A673 (cell line): ENCODE results near the gene SLC29A3. TPM values are rescaled to one million over a fixed set of nuclear protein-coding genes. Genes with fewer than 3 reads are reported as not detected.

Experiments
- BruUV-seq: library from RNA; stranded (reverse); fragments of 400-500 nt; replicated peaks from 2 replicates; lab custom pipeline; 2021; lab: Mats Ljungman, UMichigan
- CTCF ChIA-PET: fragments of 300-600 bp; sonication (Branson Sonifier 250); formaldehyde crosslinking; loops from one replicate; lab custom pipeline; 2022; ENCODE audit warnings: antibody characterized with exemption; lab: Charles Lee
- POLR2A ChIA-PET: fragments of 300-600 bp; sonication (Branson Sonifier 250); formaldehyde crosslinking; loops from one replicate; lab custom pipeline; 2022; ENCODE audit warnings: antibody characterized with exemption; ENCODE audit not compliant: low non-redundant PET; lab: Charles Lee
- DNase-seq: peaks from one replicate; pipeline ENCODE4 v3.0.0-alpha.2; 2015; ENCODE audit warnings: low spot score
- H3K27ac ChIP-seq: fragments of 200-600 bp; sonication (generic); 2 replicates; pipeline ENCODE4 v1.5.1; 2016; ENCODE audit warnings: mixed run types, low read depth, mild to moderate bottlenecking, mixed read lengths, antibody characterized with exemption, low read length; ENCODE audit not compliant: poor library complexity, severe bottlenecking
- H3K27me3 ChIP-seq: fragments of 200-600 bp; sonication (generic); replicated peaks from 2 replicates; pipeline ENCODE4 v1.6.1; 2017; ENCODE audit warnings: mixed run types, low read depth, mild to moderate bottlenecking, mixed read lengths, antibody characterized with exemption, low read length; ENCODE audit not compliant: insufficient read depth, poor library complexity
- H3K36me3 ChIP-seq: fragments of 200-600 bp; sonication (generic); 2 replicates; pipeline ENCODE4 v1.6.1; 2016; ENCODE audit warnings: mixed run types, mild to moderate bottlenecking, mixed read lengths, antibody characterized with exemption, low read length; ENCODE audit not compliant: insufficient read depth, poor library complexity, severe bottlenecking
- H3K4me1 ChIP-seq: fragments of 200-600 bp; sonication (generic); 2 replicates; pipeline ENCODE4 v1.6.1; 2017; ENCODE audit warnings: mixed run types, mild to moderate bottlenecking, mixed read lengths, antibody characterized with exemption, low read length; ENCODE audit not compliant: insufficient read depth, poor library complexity, severe bottlenecking
- H3K4me3 ChIP-seq: fragments of 200-600 bp; sonication (generic); 2 replicates; pipeline ENCODE4 v1.5.1; 2016; ENCODE audit warnings: low read depth, mixed run types, mild to moderate bottlenecking, mixed read lengths, low read length; ENCODE audit not compliant: poor library complexity, severe bottlenecking
- H3K9me3 ChIP-seq: fragments of 200-600 bp; sonication (generic); 2 replicates; pipeline ENCODE4 v1.6.1; 2016; ENCODE audit warnings: mixed run types, low read depth, mild to moderate bottlenecking, mixed read lengths, antibody characterized with exemption, low read length; ENCODE audit not compliant: poor library complexity, severe bottlenecking
- EZH2 ChIP-seq: fragments of 200-600 bp; sonication (generic); IDR thresholded peaks from 2 replicates; pipeline ENCODE4 v1.6.1; 2017; ENCODE audit warnings: borderline replicate concordance, low read depth, mild to moderate bottlenecking, mixed read lengths, antibody characterized with exemption, low read length; ENCODE audit not compliant: poor library complexity, severe bottlenecking
- intact Hi-C: fragments of 100-400 bp; cut with micrococcal nuclease; formaldehyde crosslinking; loops from one replicate; pipeline ENCODE4 v1.10.0; 2022; ENCODE audit not compliant: unreplicated experiment
- total RNA-seq: library from RNA; stranded (reverse); gene quantifications from 2 replicates; pipeline ENCODE4 v1.2.3, GENCODE V29; 2021
- TF ChIP-seq, protein P1 (sequence below): fragments of 300-800, 200-600 bp; sonication (generic); conservative IDR thresholded peaks from 2 replicates; pipeline ENCODE4 v1.5.1; 2017; ENCODE audit warnings: low read depth, mild to moderate bottlenecking, antibody characterized with exemption, low read length, moderate library complexity, mixed read lengths

Gene SLC29A3
- total RNA-seq, 1 experiment from 2014 or later: 6.1 TPM

- no peaks in the 10 kb centered on the region for H3K4me1 ChIP-seq
- no peak overlapping the region for H3K4me3 ChIP-seq
- no peaks in the 10 kb centered on the region for H3K9me3 ChIP-seq
- CTCF ChIA-PET: interaction anchor here (0.6 kb wide), 1 partner anchor 377 kb away, joined by 3 read pairs; no protein-coding TSS in a partner anchor
- BruUV-seq: no TSS peak
- intact Hi-C loops: loop anchor here (10.0 kb wide), 1 partner anchor 735 kb away; no protein-coding TSS in a partner anchor
- H3K27ac ChIP-seq: no peak overlapping the region
- POLR2A ChIA-PET: no interaction called here
- no peak for DNase-seq
- TF ChIP-seq EZH2: no peak
- TF ChIP-seq, protein P1, sequence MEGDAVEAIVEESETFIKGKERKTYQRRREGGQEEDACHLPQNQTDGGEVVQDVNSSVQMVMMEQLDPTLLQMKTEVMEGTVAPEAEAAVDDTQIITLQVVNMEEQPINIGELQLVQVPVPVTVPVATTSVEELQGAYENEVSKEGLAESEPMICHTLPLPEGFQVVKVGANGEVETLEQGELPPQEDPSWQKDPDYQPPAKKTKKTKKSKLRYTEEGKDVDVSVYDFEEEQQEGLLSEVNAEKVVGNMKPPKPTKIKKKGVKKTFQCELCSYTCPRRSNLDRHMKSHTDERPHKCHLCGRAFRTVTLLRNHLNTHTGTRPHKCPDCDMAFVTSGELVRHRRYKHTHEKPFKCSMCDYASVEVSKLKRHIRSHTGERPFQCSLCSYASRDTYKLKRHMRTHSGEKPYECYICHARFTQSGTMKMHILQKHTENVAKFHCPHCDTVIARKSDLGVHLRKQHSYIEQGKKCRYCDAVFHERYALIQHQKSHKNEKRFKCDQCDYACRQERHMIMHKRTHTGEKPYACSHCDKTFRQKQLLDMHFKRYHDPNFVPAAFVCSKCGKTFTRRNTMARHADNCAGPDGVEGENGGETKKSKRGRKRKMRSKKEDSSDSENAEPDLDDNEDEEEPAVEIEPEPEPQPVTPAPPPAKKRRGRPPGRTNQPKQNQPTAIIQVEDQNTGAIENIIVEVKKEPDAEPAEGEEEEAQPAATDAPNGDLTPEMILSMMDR: no peak
- H3K27me3 ChIP-seq: no peaks in the 10 kb centered on the region
- peaks cover 8% of the 10 kb centered on the region for H3K36me3 ChIP-seq
Observed at GRCh38 chr10:71289421-71290130, 29.5 kb upstream of the SLC29A3 start.

DNA sequence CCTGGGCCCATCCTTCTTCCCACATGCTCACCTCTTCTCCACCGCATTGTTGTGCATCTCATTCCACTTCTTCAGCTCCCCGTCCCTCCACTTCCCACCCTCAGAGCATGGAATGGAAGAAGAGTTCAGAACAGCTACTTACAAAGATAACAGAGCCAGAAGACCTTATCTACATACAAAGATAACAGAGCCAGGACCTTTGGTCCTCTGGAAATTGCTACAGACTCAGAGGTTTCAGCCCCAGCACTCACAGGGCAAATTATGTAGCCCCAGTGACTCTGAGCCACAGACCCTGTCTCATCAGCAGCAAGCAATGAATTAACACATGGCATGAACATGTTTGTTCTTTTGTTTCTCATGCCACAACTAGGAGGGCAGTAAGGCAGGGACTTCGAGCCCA, 28.7 kb upstream of the SLC29A3 start:
- Histone ChIP-seq H3K4me3 (no peak overlapping the region), H3K27ac (no peak overlapping the region), H3K4me1 (no peaks in the 10 kb centered on the region), H3K36me3 (peaks cover 8% of the 10 kb centered on the region), H3K9me3 (no peaks in the 10 kb centered on the region), H3K27me3 (no peaks in the 10 kb centered on the region)
- POLR2A ChIA-PET: no interaction called here
- DNase-seq: no peak
- TF ChIP-seq, protein P1: no peak
- TF ChIP-seq EZH2: no peak
- intact Hi-C loops: no loop called here
- BruUV-seq: no TSS peak
- CTCF ChIA-PET: no interaction called here

DNA sequence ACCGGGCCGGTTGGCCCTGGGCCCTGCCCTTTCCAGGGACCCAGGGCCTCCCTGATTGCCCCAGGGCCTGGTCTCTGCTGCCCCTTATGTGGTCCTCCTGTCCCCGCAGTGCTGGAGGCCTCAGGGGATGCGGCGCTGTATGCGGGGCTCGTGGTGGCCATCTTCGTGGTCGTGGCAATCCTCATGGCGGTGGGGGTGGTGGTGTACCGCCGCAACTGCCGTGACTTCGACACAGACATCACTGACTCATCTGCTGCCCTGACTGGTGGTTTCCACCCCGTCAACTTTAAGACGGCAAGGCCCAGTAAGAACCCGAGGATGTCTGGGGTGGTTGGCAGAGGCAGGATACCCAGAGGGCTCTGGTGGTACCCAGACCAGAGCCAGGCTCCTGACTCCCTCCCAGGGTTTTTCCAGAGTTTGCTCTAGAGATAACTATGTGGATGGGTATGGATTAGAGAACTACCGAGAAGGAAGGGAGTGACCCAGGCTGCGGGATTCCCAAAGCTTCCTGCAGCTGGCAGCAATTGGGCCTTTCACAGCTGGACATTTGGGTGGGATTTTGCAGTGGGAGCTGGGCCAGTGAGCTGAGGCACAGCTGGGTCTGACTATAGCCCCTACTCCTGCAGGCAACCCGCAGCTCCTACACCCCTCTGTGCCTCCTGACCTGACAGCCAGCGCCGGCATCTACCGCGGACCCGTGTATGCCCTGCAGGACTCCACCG, 28.1 kb upstream of the SLC29A3 start:
- TF ChIP-seq, protein P1: no peak
- TF ChIP-seq EZH2: no peak
- CTCF ChIA-PET: no interaction called here
- no peak overlapping the region for H3K4me3 ChIP-seq
- no peaks in the 10 kb centered on the region for H3K27me3 ChIP-seq
- intact Hi-C loops: no loop called here
- DNase-seq: no peak
- no peak overlapping the region for H3K27ac ChIP-seq
- no peaks in the 10 kb centered on the region for H3K4me1 ChIP-seq
- no peaks in the 10 kb centered on the region for H3K9me3 ChIP-seq
- peaks cover 8% of the 10 kb centered on the region for H3K36me3 ChIP-seq
- BruUV-seq: no TSS peak
- POLR2A ChIA-PET: no interaction called here
